Activated CD8-positive, alpha-beta T cell treated with anti-CD3 and anti-CD28 coated beads for 36 hours (primary cell): Measurements from ENCODE around the gene HEXIM1. TPM values are rescaled to one million over a fixed set of nuclear protein-coding genes. Genes with fewer than 3 reads are reported as not detected.
A peak's percentile ranks its signal among the peaks of the same experiment; 100 is the strongest.

Experiments used
- ATAC-seq: fragments of 200-7000 bp; cut with Tn5 transposase; one replicate; pipeline ENCODE4 v1.10.0; 2021; ENCODE audit warnings: mild to moderate bottlenecking, moderate library complexity
- CTCF ChIA-PET: fragments of 350-600 bp; sonication (Branson Sonifier 250); formaldehyde crosslinking; loops from one replicate; lab custom pipeline; 2021; ENCODE audit warnings: antibody characterized with exemption; lab: Charles Lee
- POLR2A ChIA-PET: fragments of 350-600 bp; sonication (Branson Sonifier 250); formaldehyde crosslinking; loops from one replicate; lab custom pipeline; 2021; ENCODE audit warnings: antibody characterized with exemption; lab: Charles Lee
- DNase-seq: peaks from one replicate; pipeline ENCODE4 v3.0.0-alpha.2; 2020
- H3K27ac Mint-ChIP-seq: one replicate; pipeline ENCODE4 v1.8.0; 2021; ENCODE audit warnings: mild to moderate bottlenecking, mixed read lengths
- H3K27me3 Mint-ChIP-seq: one replicate; pipeline ENCODE4 v1.8.0; 2021; ENCODE audit warnings: mixed read lengths
- H3K36me3 Mint-ChIP-seq: one replicate; pipeline ENCODE4 v1.8.0; 2021; ENCODE audit warnings: low read depth, mixed read lengths
- H3K4me1 Mint-ChIP-seq: one replicate; pipeline ENCODE4 v1.8.0; 2021; ENCODE audit warnings: low read depth, mixed read lengths
- H3K4me3 Mint-ChIP-seq: one replicate; pipeline ENCODE4 v1.8.0; 2021; ENCODE audit warnings: mild to moderate bottlenecking, moderate library complexity, mixed read lengths
- H3K9me3 Mint-ChIP-seq: one replicate; pipeline ENCODE4 v1.8.0; 2021; ENCODE audit warnings: mixed read lengths
- CTCF ChIP-seq: fragments of 200-600 bp; IDR thresholded peaks from one replicate; pipeline ENCODE4 v1.8.0; 2022; ENCODE audit warnings: antibody characterized with exemption, mild to moderate bottlenecking
- intact Hi-C: fragments of 100-400 bp; cut with micrococcal nuclease; formaldehyde crosslinking; loops from one replicate; pipeline ENCODE4 v1.10.0; 2022
- total RNA-seq, 2 experiments: library from RNA; stranded (reverse); gene quantifications; one replicate each; pipeline ENCODE4 v1.2.3, GENCODE V29; 2021

Gene HEXIM1
- total RNA-seq, 2 experiments from 2014 or later, result 22.6 to 23.5 TPM

DNA sequence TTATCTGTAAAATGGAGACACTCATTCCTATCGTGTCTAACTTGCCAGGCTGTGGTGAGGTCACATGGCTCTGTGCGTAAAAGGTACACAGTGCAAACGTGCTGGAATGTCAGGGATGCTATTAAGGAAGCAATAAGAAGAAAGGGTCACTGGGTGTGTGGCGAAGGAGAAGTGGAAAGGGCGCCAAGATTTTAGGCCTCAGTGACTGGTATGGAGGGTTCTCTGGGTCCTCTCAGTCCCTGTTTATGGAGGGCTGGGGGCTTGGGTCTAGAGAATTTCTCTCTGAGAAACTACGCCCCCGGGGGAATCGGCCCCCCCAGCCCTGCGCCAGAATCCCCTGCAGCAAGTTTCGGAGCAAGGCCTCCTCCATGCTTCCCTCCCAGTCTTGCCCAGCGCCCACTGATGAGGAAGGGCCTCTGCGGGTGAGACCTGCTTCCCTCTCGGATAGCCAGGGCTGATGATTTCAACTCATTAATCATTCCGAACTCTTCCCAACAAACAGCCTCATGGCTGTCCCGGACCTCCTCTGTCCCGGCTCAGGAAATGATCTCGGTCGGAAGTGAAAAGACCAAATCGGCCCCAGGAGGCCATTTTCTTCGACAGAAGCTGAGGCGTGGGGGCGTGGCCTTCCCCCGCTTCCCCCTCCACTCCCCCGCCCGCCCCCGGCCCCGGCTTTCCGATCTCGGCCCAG is 1.2 kb upstream of the HEXIM1 start:
- H3K4me1 Mint-ChIP-seq, result peaks cover 42% of the 10 kb centered on the region
- ChIA-PET CTCF (interaction anchor here (6.4 to 14.4 kb wide), 4 partner anchors 11 to 74 kb away, joined by 58 to 352 read pairs (median 176); partner anchors contain the start of genes ACBD4, FMNL1 and HEXIM2), POLR2A (interaction anchor here (0.6 to 8.5 kb wide), 11 partner anchors 7 to 461 kb away, joined by 3 to 200 read pairs (median 25); partner anchors contain the start of genes ACBD4, HEXIM2 and MAP3K14)
- TF ChIP-seq CTCF, result no peak
- intact Hi-C loops, result loop anchor here (2.0 to 5.0 kb wide), 2 partner anchors 14 to 170 kb away; partner anchors contain the start of genes HEXIM2 and MAP3K14
- no peaks in the 10 kb centered on the region for H3K27me3 Mint-ChIP-seq
- no peaks in the 10 kb centered on the region for H3K9me3 Mint-ChIP-seq
- H3K4me3 Mint-ChIP-seq, result peak overlapping the region; percentile 98
- peak overlapping the region; percentile 100 for H3K27ac Mint-ChIP-seq
- peaks cover 18% of the 10 kb centered on the region for H3K36me3 Mint-ChIP-seq
- ATAC-seq (peak; percentile 1), DNase-seq (no peak)

DNA sequence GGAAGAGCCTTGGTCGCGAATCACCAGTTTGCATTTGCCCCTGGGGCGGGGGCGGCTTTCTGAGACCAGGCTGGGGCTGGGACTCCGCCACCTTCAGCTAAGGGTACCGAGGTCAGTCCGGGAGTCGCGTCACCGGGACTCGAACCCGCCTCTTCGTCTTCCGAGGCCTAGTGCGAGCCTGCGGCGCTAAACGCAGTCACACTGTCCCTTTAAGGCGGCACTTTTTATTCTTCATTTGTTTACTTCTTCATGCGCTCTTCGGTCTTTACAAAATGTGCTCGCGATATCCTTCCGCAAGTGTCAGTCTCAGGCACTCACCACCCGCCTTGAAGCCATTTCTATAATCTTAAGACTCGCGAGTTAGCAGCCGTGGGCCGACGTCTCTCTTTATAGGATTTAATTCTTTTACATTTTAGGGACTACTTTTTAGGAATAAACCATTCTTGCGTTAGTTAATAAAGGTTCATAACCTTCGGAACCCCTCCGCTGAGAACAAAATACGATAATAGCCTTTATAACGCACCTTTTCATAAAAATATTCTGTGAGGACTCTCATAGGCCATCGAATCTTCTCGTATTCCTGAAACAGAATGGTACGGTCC is 593 bp upstream of the HEXIM1 start:
- peak; percentile 35 for ATAC-seq

GRCh38 chr17:45149037-45149668 is 878 bp downstream of the HEXIM1 start:
- CTCF ChIA-PET, result interaction anchor here (0.7 to 14.4 kb wide), 31 partner anchors 11 to 279 kb away, joined by 3 to 352 read pairs (median 4); partner anchors contain the start of genes ACBD4, FMNL1, HEXIM2 and MAP3K14
- Mint-ChIP-seq H3K9me3 (no peaks in the 10 kb centered on the region), H3K27ac (peak overlapping the region; percentile 100), H3K27me3 (no peaks in the 10 kb centered on the region), H3K36me3 (peaks cover 18% of the 10 kb centered on the region), H3K4me1 (peaks cover 33% of the 10 kb centered on the region), H3K4me3 (peak overlapping the region; percentile 98)
- POLR2A ChIA-PET, result interaction anchor here (0.6 to 8.5 kb wide), 35 partner anchors 8 to 260 kb away, joined by 3 to 200 read pairs (median 5); partner anchors contain the start of genes ACBD4, DCAKD, FMNL1 and HEXIM2
- peak; percentile 89 for TF ChIP-seq CTCF
- intact Hi-C loops, result loop anchor here (2.0 to 5.0 kb wide), 2 partner anchors 14 to 168 kb away; partner anchors contain the start of genes ACBD4 and MAP3K14
- ATAC-seq (peak; percentile 43), DNase-seq (peak; percentile 88)

More for the DNA sequence above, 593 bp upstream of the HEXIM1 start:
- Mint-ChIP-seq H3K9me3 (no peaks in the 10 kb centered on the region), H3K4me1 (peaks cover 43% of the 10 kb centered on the region), H3K27ac (peak overlapping the region; percentile 100), H3K27me3 (no peaks in the 10 kb centered on the region), H3K4me3 (peak overlapping the region; percentile 98), H3K36me3 (peaks cover 18% of the 10 kb centered on the region)
- no peak for TF ChIP-seq CTCF
- ChIA-PET POLR2A (interaction anchor here (0.6 to 8.5 kb wide), 26 partner anchors 8 to 678 kb away, joined by 3 to 200 read pairs (median 9); partner anchors contain the start of genes ACBD4, DCAKD, FMNL1 and HEXIM2), CTCF (interaction anchor here (1.0 to 14.4 kb wide), 11 partner anchors 12 to 88 kb away, joined by 3 to 352 read pairs (median 20); partner anchors contain the start of genes ACBD4, FMNL1, HEXIM2 and PLCD3)
- DNase-seq, result peak; percentile 88
- intact Hi-C loops, result loop anchor here (2.0 to 5.0 kb wide), 3 partner anchors 13 to 170 kb away; partner anchors contain the start of genes ACBD4, HEXIM2 and MAP3K14

DNA sequence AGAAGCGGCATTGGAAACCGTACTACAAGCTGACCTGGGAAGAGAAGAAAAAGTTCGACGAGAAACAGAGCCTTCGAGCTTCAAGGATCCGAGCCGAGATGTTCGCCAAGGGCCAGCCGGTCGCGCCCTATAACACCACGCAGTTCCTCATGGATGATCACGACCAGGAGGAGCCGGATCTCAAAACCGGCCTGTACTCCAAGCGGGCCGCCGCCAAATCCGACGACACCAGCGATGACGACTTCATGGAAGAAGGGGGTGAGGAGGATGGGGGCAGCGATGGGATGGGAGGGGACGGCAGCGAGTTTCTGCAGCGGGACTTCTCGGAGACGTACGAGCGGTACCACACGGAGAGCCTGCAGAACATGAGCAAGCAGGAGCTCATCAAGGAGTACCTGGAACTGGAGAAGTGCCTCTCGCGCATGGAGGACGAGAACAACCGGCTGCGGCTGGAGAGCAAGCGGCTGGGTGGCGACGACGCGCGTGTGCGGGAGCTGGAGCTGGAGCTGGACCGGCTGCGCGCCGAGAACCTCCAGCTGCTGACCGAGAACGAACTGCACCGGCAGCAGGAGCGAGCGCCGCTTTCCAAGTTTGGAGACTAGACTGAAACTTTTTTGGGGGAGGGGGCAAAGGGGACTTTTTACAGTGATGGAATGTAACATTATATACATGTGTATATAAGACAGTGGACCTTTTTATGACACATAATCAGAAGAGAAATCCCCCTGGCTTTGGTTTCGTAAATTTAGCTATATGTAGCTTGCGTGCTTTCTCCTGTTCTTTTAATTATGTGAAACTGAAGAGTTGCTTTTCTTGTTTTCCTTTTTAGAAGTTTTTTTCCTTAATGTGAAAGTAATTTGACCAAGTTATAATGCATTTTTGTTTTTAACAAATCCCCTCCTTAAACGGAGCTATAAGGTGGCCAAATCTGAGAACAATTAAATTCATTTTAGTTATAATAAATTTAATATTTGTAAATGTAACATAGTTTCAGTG is 1.7 kb downstream of the HEXIM1 start:
- no peaks in the 10 kb centered on the region for H3K9me3 Mint-ChIP-seq
- no peak for TF ChIP-seq CTCF
- ATAC-seq (no peak), DNase-seq (peak; percentile 58)
- ChIA-PET POLR2A (interaction anchor here (0.6 to 8.5 kb wide), 27 partner anchors 7 to 427 kb away, joined by 3 to 200 read pairs (median 5); partner anchors contain the start of genes ACBD4, FMNL1, HEXIM2 and MAP3K14), CTCF (interaction anchor here (0.8 to 14.4 kb wide), 27 partner anchors 10 to 279 kb away, joined by 3 to 352 read pairs (median 6); partner anchors contain the start of genes ACBD4, FMNL1, HEXIM2 and NMT1)
- peaks cover 31% of the 10 kb centered on the region for H3K4me1 Mint-ChIP-seq
- H3K4me3 Mint-ChIP-seq, result peak overlapping the region; percentile 98
- H3K27me3 Mint-ChIP-seq, result no peaks in the 10 kb centered on the region
- intact Hi-C loops, result loop anchor here (2.0 to 5.0 kb wide), 2 partner anchors 15 to 167 kb away; partner anchors contain the start of genes ACBD4 and MAP3K14
- peaks cover 18% of the 10 kb centered on the region for H3K36me3 Mint-ChIP-seq
- peak overlapping the region; percentile 100 for H3K27ac Mint-ChIP-seq
